ENCODE results near the gene CCDC69.

The CCDC69 gene

GRCh38 chr5:151164687-151165392 is 59.1 kb downstream of the CCDC69 start:
- DNase-seq (ENCODE audit: low spot score) = peak; percentile 92

- no peak for DNase-seq (ENCODE audit: low spot score)
These were observed 61.1 kb downstream of the CCDC69 start for GRCh38 chr5:151162776-151163175.

- DNase-seq (ENCODE audit: low spot score) = no peak
These were observed 64.1 kb downstream of the CCDC69 start for GRCh38 chr5:151159649-151160373.

GRCh38 chr5:151158287-151158661 is 65.6 kb downstream of the CCDC69 start:
- DNase-seq (ENCODE audit: low spot score) = no peak

- DNase-seq (ENCODE audit: low spot score) = peak; percentile 60
These were observed 66.2 kb downstream of the CCDC69 start, which contains the start of gene ANXA6 for GRCh38 chr5:151157426-151158286. ANXA6 (minus strand) TSS chr5:151157779; CDS start chr5:151147901, 9,878 bp downstream.

GRCh38 chr5:151156507-151157420 is 67.1 kb downstream of the CCDC69 start:
- DNase-seq (ENCODE audit: low spot score) = peak; percentile 62

GRCh38 chr5:151155775-151156506 is 68.0 kb downstream of the CCDC69 start:
- peak; percentile 49 for DNase-seq (ENCODE audit: low spot score)

GRCh38 chr5:151154931-151155774 is 68.7 kb downstream of the CCDC69 start:
- DNase-seq (ENCODE audit: low spot score) = peak; percentile 38

GRCh38 chr5:151153766-151154272 is 70.1 kb downstream of the CCDC69 start:
- DNase-seq (ENCODE audit: low spot score) = no peak

GRCh38 chr5:151153300-151153699 is 70.6 kb downstream of the CCDC69 start:
- no peak for DNase-seq (ENCODE audit: low spot score)

GRCh38 chr5:151151793-151152192 is 72.1 kb downstream of the CCDC69 start:
- no peak for DNase-seq (ENCODE audit: low spot score)

GRCh38 chr5:151151263-151151660 is 72.6 kb downstream of the CCDC69 start:
- no peak for DNase-seq (ENCODE audit: low spot score)

- DNase-seq (ENCODE audit: low spot score) = peak; percentile 75
These were observed 73.2 kb downstream of the CCDC69 start for GRCh38 chr5:151150471-151151262.

- DNase-seq (ENCODE audit: low spot score) = no peak
These were observed 75.3 kb downstream of the CCDC69 start for GRCh38 chr5:151148583-151148982.

GRCh38 chr5:151147033-151147432 is 76.9 kb downstream of the CCDC69 start:
- DNase-seq (ENCODE audit: low spot score) = no peak

- no peak for DNase-seq (ENCODE audit: low spot score)
These were observed 77.8 kb downstream of the CCDC69 start for GRCh38 chr5:151146061-151146460.

- no peak for DNase-seq (ENCODE audit: low spot score)
These were observed 79.0 kb downstream of the CCDC69 start for GRCh38 chr5:151144922-151145321.

GRCh38 chr5:151144275-151144674 is 79.6 kb downstream of the CCDC69 start:
- no peak for DNase-seq (ENCODE audit: low spot score)

GRCh38 chr5:151143645-151144044 is 80.2 kb downstream of the CCDC69 start:
- DNase-seq (ENCODE audit: low spot score) = no peak
